Stimulated activated CD4-positive, alpha-beta T cell treated with anti-CD3 and anti-CD28 coated beads, Interleukin-1b, Interleukin-23, amount 100 ng/mL, for 4 hours (primary cell): ENCODE results near the gene FANCL.
"Not testable (repeated sequence)": the region's sequence is repeated elsewhere in the genome, so short reads cannot be mapped to it uniquely, and the experiment has no call there.

ENCODE experiments used
- DNase-seq, 2 donors: peaks; one replicate each; pipeline ENCODE4 v3.0.0-alpha.2; 2020; ENCODE audit warnings: low read depth in 2 of 2

Gene FANCL

GRCh38 chr2:58145769-58146168 lies 95.4 kb downstream of the FANCL start:
- not testable (repeated sequence) for DNase-seq

- no peak for DNase-seq
These were observed 100.5 kb downstream of the FANCL start for GRCh38 chr2:58140508-58141072.

GRCh38 chr2:58138396-58139030 lies 102.6 kb downstream of the FANCL start:
- DNase-seq = no peak

- no peak for DNase-seq
These were observed 103.3 kb downstream of the FANCL start for GRCh38 chr2:58137856-58138255.

GRCh38 chr2:58137221-58137620 lies 103.9 kb downstream of the FANCL start:
- DNase-seq = no peak

- no peak for DNase-seq
These were observed 105.3 kb downstream of the FANCL start for GRCh38 chr2:58135861-58136260.

- no peak for DNase-seq
These were observed 107.7 kb downstream of the FANCL start for GRCh38 chr2:58133395-58133794.

GRCh38 chr2:58131191-58132011 lies 109.7 kb downstream of the FANCL start:
- no peak for DNase-seq

- no peak for DNase-seq
These were observed 110.9 kb downstream of the FANCL start for GRCh38 chr2:58130238-58130637.

GRCh38 chr2:58127111-58127510 lies 114.0 kb downstream of the FANCL start:
- no peak for DNase-seq

GRCh38 chr2:58122540-58122939 lies 118.6 kb downstream of the FANCL start:
- no peak for DNase-seq

GRCh38 chr2:58122040-58122439 lies 119.1 kb downstream of the FANCL start:
- DNase-seq = no peak

- DNase-seq = no peak
These were observed 120.4 kb downstream of the FANCL start for GRCh38 chr2:58120626-58121229.

- not testable (repeated sequence) for DNase-seq
These were observed 127.6 kb downstream of the FANCL start for GRCh38 chr2:58113563-58113962.

GRCh38 chr2:58110765-58111164 lies 130.4 kb downstream of the FANCL start:
- no peak for DNase-seq

GRCh38 chr2:58109481-58109880 lies 131.6 kb downstream of the FANCL start:
- DNase-seq = no peak
